T47D (cell line): ENCODE results near the gene COPS9.

Source experiments
- DNase-seq, 2 experiments: peaks; one replicate each; pipeline versions ENCODE4 v3.0.0 to v3.0.0-alpha.2; 2011 to 2012; ENCODE audit warnings: low read depth in 1 of 2, low spot score in 1 of 2
- JUND ChIP-seq: IDR thresholded peaks from 2 replicates; pipeline ENCODE4 v1.6.1; 2012; ENCODE audit warnings: low read depth
- in situ Hi-C: cut with HindIII; loops from 2 replicates; pipeline ENCODE4 v1.10.0; 2016; ENCODE audit warnings: low sequenced_read_pairs, low pct_unique_long_range_greater_than_20kb

COPS9 gene

DNA sequence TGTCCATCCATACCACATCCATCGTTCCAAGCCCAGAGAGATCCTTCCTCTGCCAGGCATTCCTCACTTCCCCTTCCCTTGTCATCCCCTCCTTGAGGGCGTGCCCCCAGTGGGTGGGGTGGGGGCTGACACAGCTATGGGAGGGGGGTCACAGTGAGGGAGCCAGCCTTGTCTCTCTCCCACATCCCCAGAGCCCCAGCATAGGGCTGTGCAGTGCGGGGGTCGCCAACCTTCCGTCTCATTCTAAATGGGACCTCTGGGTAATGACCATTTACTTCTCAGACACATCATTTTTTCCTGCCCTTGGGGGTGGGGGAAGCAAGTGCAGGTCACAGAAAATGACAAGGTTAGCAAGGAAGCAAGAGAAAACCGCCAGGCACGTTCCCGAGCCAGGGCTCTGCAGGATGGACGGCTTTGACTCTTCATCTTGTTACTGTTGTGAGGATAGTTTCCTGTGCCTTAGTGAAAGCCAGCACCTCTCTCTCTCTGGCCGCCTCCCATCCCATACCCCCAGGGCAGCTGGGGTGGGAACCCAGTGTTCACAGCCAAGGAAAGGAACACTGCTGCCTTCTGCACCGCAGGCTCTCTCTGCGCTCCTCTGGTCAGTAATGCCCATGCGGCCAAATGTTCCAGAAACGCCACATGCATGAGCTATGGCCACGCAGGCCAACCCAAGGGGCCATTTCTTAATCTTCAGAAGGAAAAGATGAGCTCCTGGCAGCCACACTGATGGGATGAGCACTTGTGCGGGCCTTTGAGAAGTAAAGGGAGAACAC is 27.0 kb upstream of the COPS9 start:
- in situ Hi-C loops, result no loop called here
- no peak for TF ChIP-seq JUND
- DNase-seq, result no peak

DNA sequence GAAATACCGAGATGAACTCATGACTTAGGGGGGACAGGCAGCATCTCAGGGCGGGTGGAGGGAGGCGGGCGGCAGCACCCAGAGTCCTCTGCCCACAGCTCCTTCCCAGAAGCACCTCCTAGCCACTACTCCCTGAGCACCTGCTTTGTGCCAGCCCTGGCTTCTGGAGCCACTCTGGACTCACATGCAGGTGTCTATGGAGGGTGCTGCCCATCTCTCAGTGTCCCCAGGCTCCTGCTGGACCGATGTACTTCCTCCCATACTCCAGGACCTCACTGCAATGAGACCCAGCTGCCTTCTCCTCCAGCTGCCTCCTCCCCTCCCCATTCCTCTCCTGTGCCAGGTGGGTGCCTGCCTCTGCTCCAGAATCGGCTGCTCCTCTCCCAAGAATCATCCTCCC is 26.4 kb upstream of the COPS9 start:
- DNase-seq, result no peak
- no peak for TF ChIP-seq JUND
- in situ Hi-C loops, result no loop called here

GRCh38 chr2:240162032-240162431 is 25.9 kb upstream of the COPS9 start:
- TF ChIP-seq JUND, result no peak
- in situ Hi-C loops, result no loop called here
- no peak for DNase-seq

DNA sequence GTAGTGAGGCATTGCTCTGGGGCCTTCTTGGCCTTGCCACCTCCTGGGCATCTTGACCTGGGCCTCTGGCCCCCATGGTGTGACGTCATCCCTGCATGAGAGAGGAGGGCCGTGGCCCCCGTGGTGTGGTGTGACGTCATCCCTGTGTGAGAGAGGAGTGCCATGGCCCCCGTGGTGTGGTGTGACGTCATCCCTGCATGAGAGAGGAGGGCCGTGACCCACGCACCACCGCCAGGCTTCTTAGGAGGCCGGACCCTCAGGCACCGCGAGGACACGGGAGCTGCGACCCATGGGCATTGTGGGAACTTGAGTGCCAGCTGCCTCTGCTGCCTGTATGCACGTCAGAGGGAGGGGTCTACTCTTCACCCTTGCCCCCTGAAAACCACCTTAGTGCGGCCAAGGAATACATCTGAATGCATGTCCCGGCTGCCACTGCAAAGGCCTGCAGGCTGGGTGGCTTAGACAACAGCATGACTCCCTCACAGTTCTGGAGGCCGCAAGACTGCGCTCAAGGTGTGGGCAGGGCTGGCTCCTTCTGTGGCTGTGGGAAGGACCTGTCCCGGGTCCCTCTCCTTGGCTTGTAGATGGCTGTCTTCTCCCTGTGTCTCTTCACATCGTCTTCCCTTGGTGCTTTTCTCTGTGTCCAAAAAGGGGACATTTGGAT is 25.1 kb upstream of the COPS9 start:
- DNase-seq, result no peak
- no peak for TF ChIP-seq JUND
- in situ Hi-C loops, result no loop called here

- no peak for DNase-seq
- TF ChIP-seq JUND, result no peak
- in situ Hi-C loops, result no loop called here
Measured at GRCh38 chr2:240160291-240161086, 24.4 kb upstream of the COPS9 start.

DNA sequence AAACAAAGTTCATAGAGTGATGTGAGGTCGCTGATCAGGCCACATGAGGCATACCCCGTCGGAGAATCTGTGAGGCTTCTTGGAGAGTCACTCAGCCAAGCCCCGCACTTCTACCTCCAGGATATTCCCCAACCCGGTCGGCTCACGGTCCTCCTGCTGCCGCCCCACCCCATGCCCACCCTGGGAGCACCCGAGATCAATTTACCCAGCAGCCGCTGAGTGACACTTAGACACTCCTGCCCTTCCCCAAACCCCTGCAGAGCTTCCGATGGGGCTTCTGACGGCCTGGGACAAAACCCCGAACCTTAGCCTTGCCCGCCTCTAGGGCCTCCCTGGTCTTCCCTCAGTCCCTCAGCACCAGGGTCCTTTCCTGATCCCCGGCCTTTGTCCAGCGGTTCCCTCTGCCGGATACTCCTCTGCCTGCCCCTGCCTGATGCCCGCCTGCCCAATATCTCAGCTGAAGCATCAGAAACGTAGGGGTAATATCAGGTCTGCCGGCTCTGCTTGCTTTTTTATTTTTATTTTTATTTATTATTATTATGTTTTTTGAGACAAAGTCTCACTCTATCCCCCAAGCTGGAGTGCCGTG is 23.2 kb upstream of the COPS9 start:
- TF ChIP-seq JUND, result no peak
- no peak for DNase-seq
- in situ Hi-C loops, result no loop called here

GRCh38 chr2:240157147-240157470 is 21.0 kb upstream of the COPS9 start:
- TF ChIP-seq JUND, result no peak
- no peak for DNase-seq
- in situ Hi-C loops, result no loop called here

DNA sequence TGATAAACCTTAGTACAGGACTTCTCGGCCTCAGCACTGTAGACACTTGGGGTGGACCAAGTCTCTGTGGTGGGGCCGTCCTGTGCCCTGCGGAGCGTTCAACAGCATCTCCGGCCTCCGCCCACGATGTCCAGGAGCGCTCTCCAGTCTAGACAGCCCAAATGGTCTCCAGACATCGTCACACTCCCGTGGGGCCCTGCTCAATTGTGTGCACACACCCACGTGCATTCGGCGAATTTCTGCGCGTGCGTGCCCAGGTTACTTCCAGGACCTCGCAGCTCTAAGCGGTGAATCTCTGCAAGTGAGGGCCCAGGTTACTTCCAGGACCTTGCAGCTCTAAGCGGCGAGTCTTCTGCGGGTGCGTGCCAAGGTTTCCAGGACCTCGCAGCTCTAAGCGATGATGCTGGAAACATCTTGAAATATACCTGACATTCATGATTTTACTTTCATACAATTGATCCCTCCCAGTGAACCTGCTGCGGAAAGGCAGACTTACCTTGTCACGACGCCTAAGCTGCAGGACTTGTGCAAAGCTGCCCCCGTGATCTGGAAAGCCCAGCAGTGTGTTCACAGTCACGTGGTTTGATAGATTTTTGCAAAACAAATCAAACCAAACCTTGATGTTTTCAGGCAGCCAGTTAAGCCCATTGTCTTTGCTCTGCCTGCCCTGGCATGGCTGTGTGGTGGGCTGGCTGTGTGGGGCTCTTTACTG is 20.5 kb upstream of the COPS9 start:
- in situ Hi-C loops, result no loop called here
- no peak for TF ChIP-seq JUND
- no peak for DNase-seq

DNA sequence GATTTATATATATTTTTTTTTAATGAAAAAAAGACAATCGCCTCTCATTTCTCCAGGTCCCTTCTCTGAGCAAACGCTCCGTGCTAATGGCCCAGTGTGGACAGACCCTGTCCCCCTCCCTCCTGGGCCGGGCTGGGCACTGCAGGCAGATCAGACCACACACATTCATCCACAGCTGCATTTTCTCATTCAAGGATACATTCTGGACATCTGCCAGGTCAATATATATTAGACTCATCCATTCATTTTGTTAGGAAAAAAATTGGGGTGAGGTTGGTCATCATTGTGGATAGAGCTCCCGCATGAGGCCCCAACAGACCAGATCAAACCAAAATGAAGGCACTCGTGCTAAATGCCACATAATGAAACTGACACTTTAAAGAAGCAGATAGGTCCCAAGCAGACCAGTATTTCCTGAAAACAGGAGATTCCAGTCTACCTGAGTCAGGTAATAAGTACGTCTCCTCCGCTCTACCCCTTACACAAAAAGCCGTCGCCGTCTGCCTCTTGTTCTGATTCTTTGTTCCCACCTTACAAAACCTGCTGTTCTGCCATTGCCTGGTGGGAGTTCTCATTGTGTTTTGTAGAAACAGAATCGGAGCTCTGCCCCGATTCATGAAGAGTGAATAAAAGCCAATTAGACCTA is 19.8 kb upstream of the COPS9 start:
- no peak for DNase-seq
- in situ Hi-C loops, result no loop called here
- no peak for TF ChIP-seq JUND

DNA sequence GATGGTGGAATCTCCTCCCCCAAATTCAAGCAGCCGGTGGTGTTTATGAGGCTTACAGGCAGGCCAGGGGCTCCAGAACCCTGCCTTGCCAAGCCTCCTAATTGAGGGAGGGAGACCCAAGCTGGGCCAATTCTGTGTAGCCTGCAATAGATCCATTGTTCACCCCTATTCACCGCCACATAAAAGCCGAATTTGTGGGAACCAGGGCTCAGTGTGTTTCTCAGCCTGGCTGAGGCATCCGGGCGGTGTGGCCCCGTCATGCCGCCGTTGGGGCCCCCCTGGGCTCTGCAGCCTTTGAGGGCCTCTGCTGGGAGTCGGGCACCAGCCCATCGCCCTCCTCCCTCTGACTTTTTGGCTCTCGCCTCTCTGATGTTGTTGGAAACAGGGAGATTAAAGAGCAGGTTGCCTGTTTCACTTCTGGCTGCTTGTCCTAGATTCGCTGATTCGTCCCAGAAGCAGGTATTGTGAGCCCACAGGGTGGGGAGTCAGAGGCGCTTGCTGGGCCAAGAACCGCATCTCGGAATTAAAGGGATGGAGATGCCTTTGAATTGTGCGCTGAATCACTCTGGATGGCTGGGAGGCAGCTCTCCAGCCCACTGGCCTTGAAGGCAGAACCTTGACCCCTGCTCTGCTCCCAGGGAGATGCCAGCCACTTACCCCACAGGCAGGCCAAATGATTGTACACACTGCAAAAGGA is 19.1 kb upstream of the COPS9 start:
- TF ChIP-seq JUND, result no peak
- in situ Hi-C loops, result no loop called here
- DNase-seq, result no peak

- no peak for DNase-seq
- no peak for TF ChIP-seq JUND
- in situ Hi-C loops, result no loop called here
Measured at GRCh38 chr2:240154606-240155005, 18.5 kb upstream of the COPS9 start.

- no peak for TF ChIP-seq JUND
- in situ Hi-C loops, result no loop called here
- DNase-seq, result no peak
Measured at GRCh38 chr2:240153418-240153817, 17.3 kb upstream of the COPS9 start.
